Measurements from ENCODE around the gene GCNT3. TPM values are rescaled to one million over a fixed set of nuclear protein-coding genes. Genes with fewer than 3 reads are reported as not detected.

GCNT3 gene
- total and polyA plus RNA-seq, 9 donors = 0.50 to 4.1 (median 0.72) TPM; not detected in 2

DNA sequence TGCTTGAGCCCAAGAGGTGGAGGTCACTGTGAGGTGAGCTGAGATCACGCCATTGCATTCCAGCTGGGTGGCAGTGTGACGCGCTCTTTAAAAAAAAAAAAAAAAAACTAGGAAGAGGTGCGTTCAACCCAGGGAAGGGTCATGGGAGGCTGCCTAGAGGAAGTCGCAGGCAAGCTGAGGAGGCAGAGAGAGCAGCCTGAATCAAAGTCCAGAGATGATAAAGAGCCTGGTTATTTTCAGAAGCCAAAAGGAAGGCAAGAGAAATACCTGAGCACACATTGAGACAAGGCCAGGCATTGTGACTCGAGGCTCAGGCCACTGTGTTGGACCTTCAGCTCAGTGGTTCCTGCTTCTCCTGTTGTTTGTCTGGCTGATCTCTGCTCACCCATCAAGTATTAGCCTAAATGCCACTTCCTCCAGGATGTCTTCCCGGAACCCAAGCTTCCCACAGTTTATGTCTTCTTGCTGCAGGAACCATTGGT lies 16.1 kb upstream of the GCNT3 start:
- Histone ChIP-seq H3K27me3 (no peaks in the 10 kb centered on the region), H3K4me1 (ENCODE audit: insufficient read depth) (peaks cover 7% of the 10 kb centered on the region), H3K4me3 (no peak overlapping the region), H3K36me3 (no peaks in the 10 kb centered on the region), H3K27ac (peak overlapping the region; percentile 10 to 62), H3K9me3 (no peaks in the 10 kb centered on the region)
- 74 to 82% (median 77%) methylated on average over 7 of the region's 7 CpGs for WGBS, 3 donors
- TF ChIP-seq CTCF (IDR thresholded peaks at IDR 0.05) (no peak), EP300 (IDR thresholded peaks at IDR 0.05) (no peak), POLR2A (IDR thresholded peaks at IDR 0.05) (no peak)
- intact Hi-C loops (cut with DNase I) = no loop called here
- no peak for DNase-seq

DNA sequence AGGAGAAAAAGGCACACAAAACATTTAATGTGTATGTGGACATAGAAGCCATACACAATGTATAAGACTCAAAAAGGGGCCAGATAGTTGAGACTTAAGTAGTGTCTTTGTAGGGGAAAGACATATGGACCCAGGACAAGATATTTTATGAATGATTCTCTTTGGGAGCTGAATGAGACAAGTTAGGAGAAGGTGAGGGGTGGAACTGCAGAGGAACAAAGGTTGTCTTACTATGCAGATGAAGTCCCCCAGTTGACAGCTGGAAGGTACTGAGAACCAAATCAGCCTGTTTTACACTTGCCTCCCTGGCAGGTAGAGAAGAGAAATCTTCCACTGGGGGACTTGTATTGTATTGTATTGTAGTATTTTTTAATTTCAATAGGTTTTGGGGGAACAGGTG lies 14.9 kb upstream of the GCNT3 start:
- no peak for TF ChIP-seq POLR2A (IDR thresholded peaks at IDR 0.05)
- TF ChIP-seq EP300 (IDR thresholded peaks at IDR 0.05) = no peak
- TF ChIP-seq CTCF (IDR thresholded peaks at IDR 0.05) = no peak
- intact Hi-C loops (cut with DNase I) = no loop called here
- DNase-seq = no peak
- Histone ChIP-seq H3K9me3 (no peaks in the 10 kb centered on the region), H3K27ac (no peak overlapping the region), H3K4me3 (no peak overlapping the region), H3K4me1 (ENCODE audit: insufficient read depth) (peaks cover 7% of the 10 kb centered on the region), H3K36me3 (no peaks in the 10 kb centered on the region), H3K27me3 (no peaks in the 10 kb centered on the region)

DNA sequence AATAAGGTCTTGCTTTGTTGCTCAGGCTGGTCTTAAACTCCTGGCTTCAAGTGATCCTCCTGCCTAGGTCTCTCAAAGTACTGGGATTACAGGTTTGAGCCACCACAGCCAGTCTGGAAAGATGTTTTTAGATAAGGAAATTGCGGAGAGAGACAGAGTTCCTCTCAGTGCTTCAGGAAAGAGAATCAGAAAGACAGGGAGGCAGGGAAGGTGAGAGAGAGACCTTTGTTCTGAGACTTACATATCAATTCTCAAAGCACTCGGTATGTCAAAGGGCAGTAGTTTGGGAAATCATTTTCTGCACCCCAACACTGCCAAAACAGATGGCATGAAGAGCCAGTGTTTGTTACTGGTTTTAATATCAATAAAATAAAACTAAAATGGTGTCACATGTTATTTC lies 13.1 kb upstream of the GCNT3 start:
- Histone ChIP-seq H3K27ac (no peak overlapping the region), H3K9me3 (no peaks in the 10 kb centered on the region), H3K36me3 (no peaks in the 10 kb centered on the region), H3K4me1 (ENCODE audit: insufficient read depth) (peaks cover 7% of the 10 kb centered on the region), H3K27me3 (no peaks in the 10 kb centered on the region), H3K4me3 (no peak overlapping the region)
- TF ChIP-seq EP300 (IDR thresholded peaks at IDR 0.05) (no peak), POLR2A (IDR thresholded peaks at IDR 0.05) (no peak), CTCF (IDR thresholded peaks at IDR 0.05) (no peak)
- WGBS, 3 donors = 87 to 93% (median 92%) methylated on average over 2 of the region's 2 CpGs
- no peak for DNase-seq
- intact Hi-C loops (cut with DNase I) = no loop called here

DNA sequence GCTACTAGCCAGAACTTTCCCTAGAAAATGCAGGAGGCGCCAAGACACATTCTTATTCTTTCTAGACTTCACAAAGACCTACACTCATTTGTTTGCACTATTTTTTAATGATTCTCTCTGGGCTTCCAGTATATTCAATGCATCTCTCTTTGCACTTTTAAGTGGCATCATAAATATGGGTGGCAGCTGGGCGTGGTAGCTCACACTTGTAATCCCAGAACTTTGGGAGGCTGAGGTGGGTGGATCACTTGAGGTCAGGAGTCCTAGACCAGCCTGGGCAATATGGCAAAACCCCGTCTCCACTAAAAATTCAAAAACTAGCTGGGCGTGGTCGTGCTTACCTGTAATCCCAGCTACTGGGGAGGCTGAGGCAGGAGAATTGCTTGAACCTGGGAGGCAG lies 5.6 kb upstream of the GCNT3 start:
- DNase-seq = no peak
- no peak overlapping the region for H3K27ac ChIP-seq
- TF ChIP-seq POLR2A (IDR thresholded peaks at IDR 0.05) = no peak
- TF ChIP-seq CTCF (IDR thresholded peaks at IDR 0.05) = no peak
- TF ChIP-seq EP300 (IDR thresholded peaks at IDR 0.05) = no peak
- intact Hi-C loops (cut with DNase I) = loop anchor here in 1 of 4 donors (10.0 kb wide), 1 partner anchor 1419 kb away; no protein-coding TSS in a partner anchor
- no peaks in the 10 kb centered on the region for H3K27me3 ChIP-seq
- no peaks in the 10 kb centered on the region for H3K9me3 ChIP-seq
- H3K4me1 ChIP-seq (ENCODE audit: insufficient read depth) = no peaks in the 10 kb centered on the region
- H3K36me3 ChIP-seq = no peaks in the 10 kb centered on the region
- no peak overlapping the region for H3K4me3 ChIP-seq
- 57 to 83% (median 58%) methylated on average over 5 of the region's 5 CpGs for WGBS, 3 donors

Data from ovary (tissue), 9 donors.